ENCODE results near the gene RPL15.
"Not testable (repeated sequence)": the region's sequence is repeated elsewhere in the genome, so short reads cannot be mapped to it uniquely, and the experiment has no call there.

RPL15 gene

DNA sequence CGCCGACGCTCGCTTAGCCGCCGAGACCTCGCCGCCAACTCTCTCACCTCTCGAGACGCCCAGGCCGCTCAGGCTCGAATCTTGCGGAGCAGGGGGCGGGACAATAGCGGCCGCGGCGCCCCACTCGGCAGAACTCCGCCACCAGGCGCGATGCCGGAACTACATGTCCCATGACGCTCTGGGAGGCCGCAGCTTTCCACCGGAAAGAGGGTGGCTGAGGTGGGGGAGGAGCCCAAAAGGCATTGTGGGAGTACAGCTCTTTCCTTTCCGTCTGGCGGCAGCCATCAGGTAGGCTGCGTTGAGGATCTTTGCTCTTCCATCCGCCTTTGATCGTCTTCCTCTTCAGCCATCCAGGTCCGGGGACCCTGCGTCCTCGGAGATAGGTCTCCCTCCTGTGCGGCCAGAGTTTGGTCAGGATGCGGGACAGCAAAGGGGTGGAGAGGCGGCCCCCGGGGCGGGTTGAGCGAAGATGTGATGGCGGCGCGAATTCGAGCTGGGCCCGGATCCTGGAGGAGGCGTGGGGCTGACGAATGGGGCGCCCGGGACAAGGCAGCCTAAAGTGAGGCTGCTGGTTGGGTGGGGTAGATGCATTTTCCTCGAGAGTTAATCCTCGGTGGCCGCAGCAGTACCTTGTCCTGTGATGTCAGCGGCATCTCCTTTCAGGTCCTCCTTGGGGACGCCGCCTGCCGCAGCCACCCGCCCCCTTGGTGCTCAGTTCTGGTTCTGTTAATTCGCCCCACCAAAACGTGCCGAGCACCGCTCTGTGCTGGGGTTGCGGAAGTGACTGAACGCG lies at the start of gene RPL15, which contains the start of gene NKIRAS1:
RPL15 (plus strand) TSS at position 247 of the 793 bp plus-strand sequence. CDS start 728 bp downstream, outside the sequence.
NKIRAS1 (minus strand) TSS at position 105 of the 793 bp plus-strand sequence. CDS start 6,086 bp downstream, outside the sequence.
- peak; percentile 79 for DNase-seq

- DNase-seq, result no peak
Measured at GRCh38 chr3:23867400-23867799, 49.5 kb upstream of the RPL15 start.

- no peak for DNase-seq
Measured at GRCh38 chr3:23867838-23868237, 49.1 kb upstream of the RPL15 start.

DNA sequence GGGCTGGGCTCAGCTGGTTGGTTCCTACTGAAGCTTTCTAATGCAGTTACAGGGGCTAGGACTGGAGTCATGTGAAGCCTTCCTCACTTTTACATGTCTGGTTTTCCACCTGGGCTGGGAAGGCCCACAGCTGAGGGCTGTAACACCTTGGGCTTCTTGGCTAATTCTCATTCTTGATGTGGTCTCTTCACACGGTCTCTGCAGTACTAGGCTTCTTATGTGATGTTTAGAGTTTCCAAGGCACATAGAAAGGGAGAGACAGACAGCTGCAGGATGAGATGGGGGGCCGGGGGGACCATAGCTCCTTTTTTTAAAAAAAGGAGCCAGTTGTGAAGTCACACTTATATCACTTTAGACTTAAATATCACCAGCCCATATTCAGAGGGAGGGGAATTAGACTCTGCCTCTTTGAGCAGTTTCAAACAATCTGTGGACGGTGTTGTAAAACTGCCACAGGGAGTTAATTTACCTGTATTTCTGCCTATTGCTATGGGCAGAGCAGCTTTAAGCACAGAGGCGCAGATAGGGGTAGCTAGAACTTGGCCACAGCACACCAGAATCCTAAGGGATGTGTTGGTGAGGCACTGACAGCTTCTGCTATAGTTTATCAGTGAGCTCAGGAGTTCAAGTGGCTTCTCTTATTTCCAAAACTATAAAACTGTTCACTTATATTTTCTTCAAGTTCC lies 46.8 kb upstream of the RPL15 start:
- no peak for DNase-seq

GRCh38 chr3:23870663-23871043 lies 46.3 kb upstream of the RPL15 start:
- not testable (repeated sequence) for DNase-seq

DNA sequence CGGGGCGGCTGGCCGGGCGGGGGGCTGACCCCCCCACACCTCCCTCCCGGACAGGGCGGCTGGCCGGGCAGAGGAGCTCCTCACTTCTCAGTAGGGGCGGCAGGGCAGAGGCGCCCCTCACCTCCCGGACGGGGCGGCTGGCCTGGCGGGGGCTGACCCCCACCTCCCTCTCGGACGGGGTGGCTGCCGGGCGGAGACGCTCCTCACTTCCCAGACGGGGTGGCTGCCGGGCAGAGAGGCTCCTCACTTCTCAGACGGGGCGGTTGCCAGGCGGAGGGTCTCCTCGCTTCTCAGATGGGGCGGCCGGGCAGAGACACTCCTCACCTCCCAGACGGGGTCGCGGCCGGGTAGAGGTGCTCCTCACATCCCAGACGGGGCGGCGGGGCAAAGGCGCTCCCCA lies 45.6 kb upstream of the RPL15 start:
- not testable (repeated sequence) for DNase-seq

- no peak for DNase-seq
Measured at GRCh38 chr3:23872330-23872729, 44.6 kb upstream of the RPL15 start.

DNA sequence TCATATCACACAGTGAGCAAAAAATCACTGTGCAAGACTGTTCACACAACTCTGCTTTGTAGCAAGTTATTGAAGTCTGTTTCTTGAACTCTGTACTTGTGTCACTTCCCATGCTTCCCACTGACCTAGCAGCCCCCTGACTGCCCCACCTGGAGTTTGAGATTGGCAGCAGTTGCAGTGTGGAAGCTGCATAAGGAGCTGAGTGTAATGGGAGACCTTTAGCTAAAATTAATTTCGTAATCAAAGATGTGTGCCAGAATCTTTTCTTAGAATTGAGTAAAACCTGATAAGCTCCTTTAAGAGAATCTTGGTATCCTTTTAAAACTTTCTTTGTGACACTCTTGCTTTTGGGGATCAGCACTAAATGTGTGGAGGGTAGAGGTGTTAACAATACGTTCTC lies 43.0 kb upstream of the RPL15 start:
- DNase-seq, result no peak

DNA sequence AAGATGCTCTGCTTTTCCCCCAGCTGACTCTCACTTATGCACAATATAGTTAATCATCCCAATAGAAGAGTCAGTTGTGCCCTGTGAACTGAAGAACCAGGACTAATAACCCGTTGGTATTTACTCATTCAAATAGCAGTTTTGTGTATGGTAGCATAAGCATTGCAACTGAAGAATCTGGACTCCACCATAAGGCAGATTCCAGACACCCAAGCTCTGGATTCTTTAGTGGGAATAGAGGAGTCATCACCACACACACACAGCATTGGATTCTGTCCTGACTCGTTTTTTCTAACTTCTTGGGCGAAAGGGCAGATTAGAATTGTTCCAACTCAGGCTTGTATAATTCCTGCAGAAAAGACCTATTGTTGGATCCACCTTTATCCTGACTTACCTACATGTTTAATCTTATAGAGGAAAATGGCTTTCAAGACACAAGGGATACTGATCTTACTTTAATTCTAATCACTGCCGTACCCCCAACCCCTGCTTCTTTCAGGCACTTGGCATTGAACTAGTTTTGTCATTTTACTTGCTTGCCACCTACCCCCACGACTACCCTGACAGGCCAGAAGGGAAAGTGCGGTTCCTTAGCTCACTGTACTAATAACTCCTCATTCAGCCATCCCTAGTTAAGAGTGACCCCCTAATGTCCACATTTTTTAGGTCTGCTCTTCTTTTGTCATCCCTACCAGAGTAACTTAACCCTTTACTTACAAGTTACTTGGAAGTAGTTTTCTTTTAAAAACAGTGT lies 42.4 kb upstream of the RPL15 start:
- DNase-seq, result no peak

- DNase-seq, result no peak
Measured at GRCh38 chr3:23875113-23875725, 41.7 kb upstream of the RPL15 start.

DNA sequence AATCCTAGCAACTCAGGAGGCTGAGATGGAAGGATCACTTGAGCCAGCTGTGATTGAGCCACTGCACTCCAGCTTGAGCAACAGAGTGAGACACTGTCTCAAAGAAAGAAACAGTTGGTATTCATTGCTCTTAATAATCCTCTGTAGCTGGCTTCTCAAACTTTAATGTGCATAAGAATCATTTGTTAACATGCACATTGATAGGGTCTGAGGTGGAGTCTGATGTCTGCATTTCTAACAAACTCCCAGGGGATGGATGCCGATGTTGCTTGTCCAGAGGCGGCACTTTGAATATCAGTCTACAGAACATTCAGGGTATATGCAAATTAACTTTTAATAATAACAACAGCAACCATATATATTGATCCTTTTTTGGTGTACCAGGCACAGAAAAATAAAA lies 40.0 kb upstream of the RPL15 start:
- no peak for DNase-seq

DNA sequence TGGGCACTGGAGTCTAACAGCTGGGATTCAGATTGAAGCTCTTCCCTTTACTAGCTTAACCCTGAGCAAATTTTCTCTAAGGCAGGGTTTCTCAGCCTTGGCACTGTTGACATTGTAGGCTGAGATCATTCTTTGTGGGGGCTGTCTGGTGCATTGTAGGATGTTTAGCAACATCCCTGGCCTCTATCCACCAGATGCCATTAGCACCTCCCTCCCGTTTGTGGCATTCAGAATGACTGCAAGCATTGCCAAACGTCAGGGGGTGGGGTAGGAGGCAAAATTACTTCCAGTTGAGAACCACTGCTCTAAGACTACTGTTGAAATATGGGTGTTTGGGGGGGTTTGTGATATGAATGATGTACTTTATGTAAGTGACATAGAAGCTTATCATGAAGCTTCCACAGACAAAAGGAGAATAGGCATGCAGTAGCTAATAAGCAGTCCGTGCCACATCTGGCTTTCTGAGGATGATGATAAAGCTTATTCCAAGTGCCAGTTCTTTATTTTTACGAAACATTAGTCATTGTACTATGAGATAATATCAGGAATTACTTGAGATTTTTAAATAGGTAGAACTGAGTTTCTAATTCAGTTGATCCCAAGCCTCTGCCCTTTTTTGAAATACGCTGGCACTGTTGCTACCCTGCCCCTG lies 39.5 kb upstream of the RPL15 start:
- no peak for DNase-seq

GRCh38 chr3:23879485-23879884 lies 37.4 kb upstream of the RPL15 start:
- no peak for DNase-seq

DNA sequence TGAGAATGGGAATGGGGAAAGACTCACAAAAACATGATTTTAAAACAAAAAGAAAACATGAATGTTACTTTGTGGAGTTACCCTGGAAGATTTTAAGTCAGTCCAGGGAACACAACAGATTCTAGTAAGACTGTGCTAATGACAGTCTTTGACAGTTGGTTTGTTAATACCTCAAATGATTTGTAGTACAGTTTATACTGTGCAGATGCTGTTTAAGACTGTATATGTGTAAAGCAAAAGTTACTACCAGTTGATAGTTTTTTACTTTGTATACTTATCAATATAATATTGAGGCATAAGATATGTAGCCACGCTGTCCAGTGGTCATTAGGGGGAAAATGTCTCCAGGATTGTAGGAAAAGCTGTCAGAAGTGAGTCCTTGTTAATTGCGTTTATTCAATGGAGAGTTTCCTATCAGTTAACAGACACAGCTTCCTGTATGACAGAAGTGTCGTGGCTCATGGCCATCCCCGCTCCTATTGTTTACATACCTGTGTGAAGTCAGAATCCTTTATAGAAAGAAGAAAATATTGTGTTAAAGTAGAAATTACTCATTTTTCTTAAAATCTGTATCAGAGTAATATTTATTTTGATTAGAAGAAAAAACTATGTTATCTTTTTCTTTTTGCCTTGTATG lies 36.1 kb upstream of the RPL15 start:
- DNase-seq, result no peak

DNA sequence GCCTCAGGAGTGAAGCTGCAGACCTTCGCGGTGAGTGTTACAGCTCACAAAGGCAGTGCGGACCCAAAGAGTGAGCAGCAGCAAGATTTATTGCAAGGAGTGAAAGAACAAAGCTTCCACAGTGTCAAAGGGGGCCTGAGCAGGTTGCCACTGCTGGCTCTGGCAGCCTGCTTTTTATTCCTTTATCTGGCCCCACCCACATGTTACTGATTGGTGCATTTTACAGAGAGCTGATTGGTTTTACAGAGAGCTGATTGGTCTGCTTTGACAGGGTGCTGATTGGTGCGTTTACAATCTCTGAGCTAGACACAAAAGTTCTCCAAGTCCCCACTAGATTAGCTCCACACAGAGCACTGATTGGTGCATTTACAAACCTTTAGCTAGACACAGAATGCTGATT lies 34.9 kb upstream of the RPL15 start:
- not testable (repeated sequence) for DNase-seq

- no peak for DNase-seq
Measured at GRCh38 chr3:23882487-23882918, 34.4 kb upstream of the RPL15 start.

DNA sequence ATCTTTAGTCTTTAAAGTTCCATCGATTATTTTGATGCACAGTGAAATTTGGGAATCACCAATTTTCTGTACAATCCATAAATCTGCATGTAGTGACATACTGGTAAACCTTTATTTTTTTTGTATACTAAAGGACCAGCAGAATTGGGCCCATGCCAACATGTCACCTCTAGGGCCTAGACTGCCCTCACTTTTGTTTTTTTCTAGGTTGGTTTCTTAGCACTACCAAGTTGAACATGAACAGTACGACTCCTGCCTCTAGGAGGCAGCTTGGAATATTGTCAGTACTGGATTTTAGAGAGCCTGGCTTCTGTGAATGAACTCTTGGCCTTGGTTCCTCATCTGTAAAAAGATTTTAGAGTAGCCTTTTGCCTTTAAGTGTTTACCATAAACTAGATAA lies 32.5 kb upstream of the RPL15 start:
- no peak for DNase-seq

- DNase-seq, result no peak
Measured at GRCh38 chr3:23885210-23885609, 31.7 kb upstream of the RPL15 start.

DNA sequence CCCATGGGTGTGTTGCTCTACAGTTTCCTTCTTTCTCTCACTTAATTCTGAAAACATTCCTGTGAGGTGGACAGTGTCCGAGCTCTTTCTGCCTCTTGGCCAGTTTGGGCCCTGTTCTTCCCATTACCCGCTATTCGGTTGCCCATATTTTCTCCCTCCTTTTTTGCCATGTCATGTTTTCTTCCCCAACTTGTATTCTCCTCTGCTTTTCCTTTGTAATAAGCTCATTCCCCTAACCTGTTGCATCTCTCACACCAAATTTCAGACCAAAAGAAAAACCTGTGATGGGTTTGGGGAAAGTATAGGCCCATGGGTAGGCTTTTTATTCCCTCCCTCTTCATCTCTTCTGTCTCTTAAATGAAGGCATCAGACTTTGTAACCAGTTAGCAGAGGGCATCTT lies 30.6 kb upstream of the RPL15 start:
- DNase-seq, result no peak

DNA sequence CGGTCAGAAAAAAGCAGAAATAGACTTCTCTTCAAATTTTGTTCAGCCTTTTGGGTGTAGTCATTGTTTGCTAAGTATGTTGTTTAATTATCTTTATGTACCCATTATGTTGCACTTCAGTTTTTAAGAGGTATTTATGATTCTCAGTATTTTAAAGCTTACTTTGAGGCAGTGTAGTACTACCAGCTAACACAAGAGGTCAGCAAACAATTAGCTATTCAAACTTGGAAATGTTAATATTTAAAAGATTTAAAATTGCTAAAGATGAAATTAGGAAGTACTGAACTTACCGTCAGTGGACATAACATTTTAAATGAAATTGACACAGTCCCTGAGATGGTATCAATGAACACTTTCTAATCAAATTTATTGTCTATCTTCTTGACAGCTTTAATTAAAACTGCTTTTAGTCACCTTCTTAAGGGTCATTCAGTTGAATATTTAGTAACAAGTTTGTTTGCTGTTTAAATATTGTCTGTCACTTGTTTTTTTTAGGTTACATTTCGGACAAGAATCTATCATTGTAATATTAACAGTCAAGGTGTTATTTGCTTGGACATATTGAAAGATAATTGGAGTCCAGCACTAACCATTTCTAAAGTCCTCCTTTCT lies 28.2 kb upstream of the RPL15 start:
- no peak for DNase-seq

GRCh38 chr3:23889386-23889785 lies 27.5 kb upstream of the RPL15 start:
- no peak for DNase-seq

DNA sequence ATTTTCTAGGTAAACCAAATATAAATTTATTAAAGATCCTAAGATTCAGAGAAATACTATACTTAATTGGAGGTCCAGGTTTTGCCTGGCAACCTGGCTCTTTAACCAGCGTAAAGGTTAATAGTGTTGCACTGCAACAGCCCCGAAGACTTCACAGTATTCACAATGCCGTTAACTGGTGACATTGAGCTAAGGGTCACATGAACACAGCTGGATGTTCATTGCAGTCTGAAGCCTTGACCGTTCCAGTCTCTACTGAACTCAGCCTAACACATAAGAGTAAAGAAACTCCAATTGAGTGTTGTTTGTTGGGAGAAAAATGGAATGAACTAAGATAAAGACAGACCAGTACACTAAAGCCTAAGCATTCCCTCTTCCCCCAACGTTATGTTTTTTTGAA lies 27.0 kb upstream of the RPL15 start:
- DNase-seq, result no peak
